HCEC 1CT (cell line): ENCODE measurements around the gene ARGFX.

Experiments
- DNase-seq: peaks from one replicate; pipeline ENCODE4 v3.0.0-alpha.2; 2017

Gene ARGFX

DNA sequence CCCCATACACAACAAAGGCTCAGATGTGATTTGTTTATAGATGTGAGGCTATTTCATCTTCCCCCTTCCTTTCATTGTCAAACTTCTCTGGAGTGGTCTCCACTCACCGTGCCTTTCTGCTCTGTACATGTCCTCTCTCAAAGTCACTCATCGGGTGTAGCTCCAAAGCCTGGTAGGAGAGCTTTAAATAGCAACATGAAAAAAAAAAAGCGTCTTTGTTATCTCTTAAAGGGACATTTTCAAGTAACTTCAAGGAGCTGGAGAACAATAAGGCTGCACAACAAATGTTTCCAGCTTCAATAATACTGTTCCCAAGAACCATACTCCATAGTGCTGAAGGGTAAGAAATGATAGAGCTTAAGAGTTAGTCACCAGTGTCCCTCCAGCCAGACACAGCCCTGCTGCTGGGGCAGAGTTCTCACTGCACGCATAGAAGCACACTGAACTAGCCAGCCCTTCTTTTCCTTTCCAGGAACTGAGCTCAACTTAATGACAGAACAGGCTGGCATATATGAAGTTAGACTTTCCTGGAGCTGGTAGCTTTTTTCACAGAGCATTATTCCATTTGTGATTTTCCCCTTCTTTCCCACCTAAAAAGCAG, 33.6 kb downstream of the ARGFX start:
- DNase-seq: no peak

GRCh38 chr3:121604759-121605158, 37.0 kb downstream of the ARGFX start:
- no peak for DNase-seq

GRCh38 chr3:121606106-121606505, 38.4 kb downstream of the ARGFX start:
- DNase-seq: no peak
